Dermis microvascular lymphatic vessel endothelial cell (primary cell): ENCODE measurements around the gene ACSL1. TPM values are rescaled to one million over a fixed set of nuclear protein-coding genes. Genes with fewer than 3 reads are reported as not detected.

Source experiments
- DNase-seq, 2 donors: peaks; one replicate each; pipeline versions ENCODE4 v3.0.0 to v3.0.0-alpha.2; 2010; ENCODE audit warnings: low read depth in 2 of 2
- total RNA-seq: library from RNA; depleted of rRNA; stranded (reverse); fragments of >200 nt; gene quantifications from 2 replicates; pipeline ENCODE4 v1.2.1, GENCODE V29; 2014

The ACSL1 gene, protein sequence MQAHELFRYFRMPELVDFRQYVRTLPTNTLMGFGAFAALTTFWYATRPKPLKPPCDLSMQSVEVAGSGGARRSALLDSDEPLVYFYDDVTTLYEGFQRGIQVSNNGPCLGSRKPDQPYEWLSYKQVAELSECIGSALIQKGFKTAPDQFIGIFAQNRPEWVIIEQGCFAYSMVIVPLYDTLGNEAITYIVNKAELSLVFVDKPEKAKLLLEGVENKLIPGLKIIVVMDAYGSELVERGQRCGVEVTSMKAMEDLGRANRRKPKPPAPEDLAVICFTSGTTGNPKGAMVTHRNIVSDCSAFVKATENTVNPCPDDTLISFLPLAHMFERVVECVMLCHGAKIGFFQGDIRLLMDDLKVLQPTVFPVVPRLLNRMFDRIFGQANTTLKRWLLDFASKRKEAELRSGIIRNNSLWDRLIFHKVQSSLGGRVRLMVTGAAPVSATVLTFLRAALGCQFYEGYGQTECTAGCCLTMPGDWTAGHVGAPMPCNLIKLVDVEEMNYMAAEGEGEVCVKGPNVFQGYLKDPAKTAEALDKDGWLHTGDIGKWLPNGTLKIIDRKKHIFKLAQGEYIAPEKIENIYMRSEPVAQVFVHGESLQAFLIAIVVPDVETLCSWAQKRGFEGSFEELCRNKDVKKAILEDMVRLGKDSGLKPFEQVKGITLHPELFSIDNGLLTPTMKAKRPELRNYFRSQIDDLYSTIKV
- total RNA-seq, result 4.6 and 9.4 TPM in 2 replicates

DNA sequence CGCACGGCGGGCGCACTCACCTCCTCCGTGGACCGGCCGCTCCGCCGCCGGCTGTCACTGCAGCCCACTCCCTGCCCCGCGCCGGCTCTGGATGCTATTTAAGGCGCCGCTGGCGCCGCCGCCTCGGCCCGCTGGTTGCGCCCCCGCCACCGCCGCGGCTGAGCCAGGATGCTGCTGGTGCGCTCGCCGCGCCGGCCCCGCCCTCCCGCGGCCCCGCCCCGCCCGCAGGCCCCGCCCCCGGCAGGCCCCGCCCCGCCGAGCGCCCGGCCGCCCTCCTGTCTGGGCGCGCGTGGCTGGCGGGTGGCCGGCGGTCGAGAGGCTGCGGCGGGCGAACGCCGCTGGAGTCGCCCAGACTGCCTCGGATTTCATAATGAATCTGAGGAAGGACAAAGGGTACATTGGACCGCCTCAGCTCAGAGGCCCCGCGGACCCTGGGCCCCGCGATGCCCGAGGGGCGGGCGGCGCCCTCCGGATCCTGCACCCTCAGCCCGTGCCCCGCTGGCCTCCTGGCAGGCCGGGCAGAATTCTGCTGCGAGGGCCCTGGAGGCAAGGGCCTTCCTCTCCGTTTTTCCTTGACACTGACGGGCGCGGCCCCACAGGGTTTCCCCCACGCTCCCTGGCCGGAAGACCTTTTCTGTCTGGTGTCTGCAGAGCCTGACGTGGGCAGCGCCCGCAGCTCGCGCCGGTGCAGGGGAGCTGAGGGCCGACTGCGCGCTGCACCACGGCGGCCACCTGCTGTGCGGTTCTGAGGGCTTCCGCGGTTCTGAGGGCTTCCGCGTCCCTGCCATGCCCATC is at the start of gene ACSL1:
ACSL1 (minus strand) TSS at position 73 of the 795 bp plus-strand sequence. CDS start 22,454 bp downstream, outside the sequence.
- DNase-seq, result peak in 1 of 2 donors; percentile 72

DNA sequence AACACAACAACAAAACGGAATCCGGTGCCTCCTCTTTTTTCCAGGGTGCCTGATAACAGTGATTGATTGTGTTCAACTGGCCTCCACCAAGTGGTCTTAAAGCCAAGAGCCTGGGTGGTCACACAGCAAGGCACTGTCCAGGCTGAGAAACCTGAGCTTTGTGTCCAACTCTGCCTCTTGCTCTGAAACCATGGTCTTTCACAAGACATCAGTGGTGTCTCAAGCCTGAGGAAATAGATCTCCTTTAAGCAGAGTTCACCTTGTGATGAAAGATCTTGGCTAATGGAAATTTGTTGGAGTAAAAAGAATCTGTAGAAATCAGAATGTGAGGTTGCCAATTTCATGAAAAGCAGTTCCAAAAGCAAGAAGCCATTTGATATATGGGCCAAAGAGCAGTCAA is 47.3 kb upstream of the ACSL1 start:
- no peak for DNase-seq

DNA sequence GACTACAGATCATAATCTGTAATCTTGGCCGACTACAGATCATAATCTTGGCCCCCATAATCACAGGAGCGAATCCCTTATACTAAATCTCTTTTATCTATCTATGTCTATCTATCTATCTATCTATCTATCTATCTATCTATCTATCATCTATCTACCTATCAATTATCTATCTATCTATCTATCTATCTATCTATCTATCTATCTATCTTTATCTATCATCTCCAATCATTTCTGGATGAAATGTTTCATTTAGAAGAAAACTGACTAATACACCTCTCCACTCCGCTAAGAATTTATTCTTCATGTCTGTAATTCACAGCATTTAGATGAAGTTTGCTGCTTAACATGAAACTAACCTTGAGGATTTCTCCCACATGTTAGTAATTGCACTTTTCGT is 45.0 kb upstream of the ACSL1 start:
- no peak for DNase-seq

DNA sequence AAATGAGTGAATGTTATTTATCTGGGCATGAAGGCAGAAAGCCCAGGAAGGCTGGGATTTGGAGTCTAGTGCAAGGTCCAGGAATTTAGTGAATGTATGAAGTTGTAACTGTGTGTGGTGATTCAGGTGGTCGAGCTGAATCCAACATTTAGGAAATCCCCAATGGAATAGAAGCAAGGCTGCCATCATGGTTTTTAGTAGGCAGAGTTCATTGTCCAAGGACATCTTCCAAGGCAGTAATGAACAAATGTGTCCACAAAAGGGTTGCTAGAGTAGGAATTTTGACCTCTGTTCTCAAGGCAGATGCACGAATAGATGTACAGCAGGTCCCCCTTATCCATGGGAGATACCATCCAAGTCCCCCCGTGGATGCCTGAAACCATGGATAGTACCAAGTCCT is 42.9 kb upstream of the ACSL1 start:
- no peak for DNase-seq

DNA sequence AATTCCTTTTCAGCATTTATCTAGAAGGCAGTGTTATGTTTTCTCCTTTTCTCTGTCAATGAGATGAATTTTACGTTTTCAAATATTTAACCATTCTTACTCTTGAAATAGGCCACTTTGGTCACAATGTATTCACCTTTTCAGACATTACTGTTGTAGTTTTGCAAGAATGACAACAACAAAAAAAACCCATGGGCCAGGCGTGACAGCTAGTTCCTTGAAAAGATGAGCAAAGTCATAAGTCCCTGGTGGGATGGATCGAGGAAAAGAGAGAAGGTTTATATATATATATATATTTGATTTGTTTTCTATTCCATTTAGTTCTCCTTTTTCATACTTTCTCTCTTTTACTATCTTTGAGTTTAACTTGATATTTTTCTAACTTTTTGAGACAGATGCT is 38.1 kb upstream of the ACSL1 start:
- DNase-seq, result no peak

DNA sequence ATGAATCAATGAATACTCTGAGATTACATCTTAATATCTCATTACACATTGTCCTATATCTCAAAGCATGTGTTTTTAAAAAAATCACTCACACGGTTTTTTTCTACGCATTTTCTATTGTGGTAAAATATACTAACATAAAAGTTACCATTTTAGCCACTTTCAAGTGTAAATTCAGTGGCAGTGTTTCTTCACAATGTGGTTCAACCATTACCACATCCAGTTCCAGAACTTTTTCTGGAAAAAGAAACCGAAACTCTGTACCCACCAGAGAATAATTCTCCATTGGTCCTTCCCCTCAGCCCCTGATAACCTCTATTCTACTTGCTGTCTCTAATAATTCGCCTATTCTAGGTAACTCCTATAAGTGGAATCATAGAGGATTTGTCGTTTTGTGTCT is 35.3 kb upstream of the ACSL1 start:
- no peak for DNase-seq

DNA sequence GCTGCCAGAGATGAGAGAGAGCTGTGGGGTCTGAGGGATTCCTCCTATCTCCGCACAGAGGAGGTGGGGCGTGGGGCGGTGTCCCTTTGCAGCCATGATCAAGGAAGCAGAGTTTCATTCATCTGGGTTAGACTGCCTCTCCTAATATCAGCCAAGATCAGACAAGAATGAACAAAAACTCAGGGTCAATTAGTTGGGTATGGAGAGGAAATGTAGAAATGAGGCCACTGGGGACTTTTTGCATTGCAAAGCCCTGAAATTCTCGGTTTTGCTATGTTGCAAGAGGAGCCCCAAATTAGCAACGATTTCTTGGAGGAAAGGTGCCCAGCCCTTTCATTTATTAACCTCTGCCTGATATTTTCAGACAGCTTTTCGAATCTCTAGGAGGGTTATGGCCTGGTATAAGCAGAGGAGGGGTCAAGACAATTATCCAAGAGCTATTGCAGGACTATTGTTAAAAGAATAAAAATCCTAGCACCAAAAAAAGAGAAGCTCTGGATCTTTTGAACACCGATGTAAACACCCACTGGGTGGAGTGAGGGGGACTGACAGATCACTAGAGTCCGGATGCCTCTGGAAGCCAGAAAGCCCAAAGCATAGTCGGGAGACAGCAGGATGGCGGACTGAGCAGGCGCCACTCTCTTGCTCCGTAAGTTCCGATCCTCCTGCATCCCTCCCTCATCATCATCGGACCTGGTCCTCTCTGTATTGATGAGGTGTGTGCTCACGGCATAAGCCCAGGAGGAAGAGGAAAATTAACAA is 34.4 kb upstream of the ACSL1 start:
- DNase-seq, result no peak

DNA sequence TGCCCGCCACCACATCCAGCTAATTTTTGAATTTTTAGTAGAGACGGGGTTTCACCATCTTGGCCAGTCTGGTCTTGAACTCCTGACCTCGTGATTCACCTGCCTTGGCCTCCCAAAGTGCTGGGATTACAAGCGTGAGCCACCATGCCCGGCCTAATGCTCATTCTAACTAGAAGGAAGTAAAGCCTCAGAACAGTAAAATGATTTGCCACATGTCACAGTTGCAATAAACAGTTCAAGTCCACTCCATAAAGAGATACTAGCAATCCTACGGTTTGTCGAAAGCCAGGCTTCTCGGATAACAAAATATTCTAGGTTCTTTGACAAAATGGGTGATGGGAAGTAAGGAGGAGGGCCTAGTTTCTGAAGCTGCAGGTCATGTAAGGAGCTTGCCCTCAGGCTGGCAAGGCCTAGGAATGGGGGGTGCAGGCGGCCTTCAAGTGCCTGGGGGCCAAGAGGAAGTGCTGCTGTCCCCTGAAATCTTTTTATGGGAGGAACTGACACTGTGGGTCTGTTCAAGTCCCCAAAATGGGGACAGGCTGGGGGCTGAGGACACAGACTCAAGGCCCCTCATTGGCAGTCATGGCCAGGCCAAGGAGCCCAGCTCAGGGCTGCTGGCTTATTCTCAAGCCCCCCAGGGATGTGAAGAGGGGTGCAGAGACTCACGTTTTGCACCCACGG is 31.8 kb upstream of the ACSL1 start:
- DNase-seq, result no peak

DNA sequence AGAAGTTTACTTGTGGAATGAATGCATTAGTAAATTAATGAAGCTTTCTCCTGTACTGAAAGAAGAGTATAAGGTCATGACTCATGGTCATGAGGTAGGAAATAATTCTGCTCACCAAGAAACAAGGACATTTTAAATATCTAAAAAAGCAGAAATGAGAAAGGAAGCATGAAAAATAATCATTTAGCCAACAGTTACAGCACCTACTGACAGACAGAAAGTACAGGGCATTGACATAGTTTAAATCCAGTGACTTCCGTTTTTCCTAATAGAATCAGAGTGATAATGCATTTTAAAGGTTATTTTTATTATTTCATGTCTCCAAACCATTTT is 30.5 kb upstream of the ACSL1 start:
- DNase-seq, result no peak

DNA sequence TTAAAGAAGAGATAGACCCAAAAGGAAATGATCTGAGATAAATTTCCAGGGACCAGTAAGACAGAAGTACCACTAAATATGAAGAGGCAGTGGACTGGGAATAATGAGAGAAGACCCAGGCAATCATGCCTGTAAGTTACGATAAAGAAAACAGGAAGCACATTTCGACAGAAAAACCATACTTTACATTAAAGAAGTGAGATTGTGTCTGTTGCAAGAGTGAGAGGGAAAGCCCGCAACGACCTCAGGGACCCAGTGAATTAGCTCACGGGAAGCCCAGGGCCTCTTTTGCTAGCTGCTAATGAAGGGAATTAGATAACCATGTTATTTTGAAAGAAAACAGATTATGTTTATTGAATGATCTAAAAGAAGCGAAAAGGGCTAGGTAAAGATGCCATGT is 28.9 kb upstream of the ACSL1 start:
- no peak for DNase-seq

DNA sequence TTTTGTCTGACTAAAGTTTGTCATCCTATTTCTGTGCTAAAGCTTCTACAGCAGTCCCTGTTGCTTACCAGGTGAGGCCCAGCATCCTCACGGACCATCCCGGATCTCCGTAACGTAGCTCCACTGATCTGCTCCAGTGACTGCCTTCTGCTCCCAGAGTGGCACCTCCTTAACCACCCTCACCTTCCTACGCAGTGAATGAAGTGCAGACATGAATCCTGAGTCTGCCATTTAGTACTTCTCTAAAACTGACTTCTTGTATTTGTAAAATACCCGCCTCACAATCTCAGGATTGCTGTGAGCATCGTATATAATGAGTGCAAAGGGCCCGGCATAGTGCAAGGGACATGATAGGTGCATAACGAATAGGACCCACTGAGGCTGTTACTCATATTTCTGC is 27.7 kb upstream of the ACSL1 start:
- no peak for DNase-seq

DNA sequence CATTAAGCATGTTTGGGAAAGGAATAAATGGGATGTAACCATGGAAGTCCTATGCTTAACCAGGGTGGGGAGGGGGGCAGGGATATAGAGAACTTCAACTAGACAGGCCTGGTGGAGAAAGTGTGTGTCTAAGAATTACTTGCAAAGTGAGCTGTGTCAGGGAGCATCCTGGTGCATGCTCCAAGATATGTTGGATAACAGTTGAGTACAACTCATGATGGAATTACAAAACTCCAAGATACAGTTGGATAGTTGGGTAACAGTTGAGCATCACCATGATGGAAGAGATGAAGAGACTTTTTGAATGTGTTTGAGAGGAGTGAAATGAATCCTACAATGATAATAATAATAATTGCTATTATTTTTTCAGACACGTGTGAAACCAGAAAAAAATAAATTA is 26.1 kb upstream of the ACSL1 start:
- DNase-seq, result no peak

DNA sequence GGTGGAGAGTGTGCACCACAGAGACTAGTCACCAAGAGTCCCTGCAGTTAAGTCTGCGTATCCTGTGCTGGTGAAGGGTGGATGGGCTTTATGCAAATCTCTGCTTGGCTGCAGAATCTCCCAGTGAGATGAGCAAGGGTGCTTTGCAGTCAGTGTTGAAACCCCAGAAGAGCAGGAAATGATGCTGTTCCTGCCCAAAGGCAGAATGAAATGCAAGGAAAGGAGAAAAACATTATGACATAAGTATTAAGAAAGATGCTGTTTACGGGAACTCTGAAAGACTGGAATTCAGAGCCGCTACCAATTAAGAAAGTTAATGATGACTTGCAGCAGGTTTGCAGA is 25.4 kb upstream of the ACSL1 start:
- DNase-seq, result no peak

DNA sequence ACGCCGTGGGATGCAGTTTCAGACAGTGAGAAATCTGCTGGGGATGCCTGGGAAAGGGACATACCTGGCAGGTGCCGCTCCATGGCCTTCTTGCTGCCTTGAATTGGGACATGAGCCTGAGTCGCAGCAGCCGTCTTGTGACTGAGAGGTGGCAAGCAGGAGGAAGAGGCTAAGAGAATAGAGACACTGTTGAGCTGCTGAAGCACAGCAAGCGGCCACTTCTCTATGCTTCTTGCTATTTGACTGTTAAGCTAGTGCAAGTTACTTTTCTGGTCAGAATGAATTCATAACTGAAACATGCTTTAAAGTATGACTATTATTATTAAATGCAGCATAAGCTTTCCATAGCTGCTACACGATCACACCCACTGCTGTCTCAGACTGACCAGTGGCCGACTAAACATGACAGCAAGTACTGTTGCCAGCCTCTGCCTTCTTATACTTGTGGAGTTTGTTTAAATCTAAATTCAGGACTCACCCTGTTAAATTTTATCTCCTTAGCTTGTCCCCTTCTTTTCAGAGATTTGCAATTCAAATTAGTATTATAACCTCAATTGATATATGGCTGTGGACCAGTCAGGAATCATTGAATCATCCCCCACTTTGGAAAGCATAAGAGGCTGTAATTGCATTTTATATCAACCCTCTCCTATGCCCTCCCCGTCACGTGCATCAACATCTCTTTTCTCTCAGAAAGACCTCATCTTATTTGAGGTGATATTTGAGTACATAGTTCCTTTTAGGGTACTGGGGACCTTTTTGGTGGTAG is 24.8 kb upstream of the ACSL1 start:
- no peak for DNase-seq

DNA sequence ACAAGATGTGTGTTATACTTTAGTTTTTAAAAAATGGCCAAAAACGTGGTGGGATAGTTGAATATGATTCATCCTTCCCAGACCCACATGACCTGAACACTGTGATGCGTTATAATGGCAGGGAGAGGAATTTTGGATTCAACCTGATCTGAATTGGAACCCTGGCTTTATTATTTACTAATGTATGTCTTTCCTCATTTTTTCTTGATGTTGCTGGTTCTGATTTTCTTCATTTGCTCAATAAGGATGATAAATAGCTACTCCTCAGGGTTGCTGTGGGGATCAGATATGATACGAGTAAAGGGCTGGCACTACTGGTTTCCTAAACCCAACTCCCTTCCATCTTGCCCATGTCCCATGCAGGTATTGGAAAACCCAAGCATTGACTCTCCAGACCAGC is 24.2 kb upstream of the ACSL1 start:
- DNase-seq, result no peak

DNA sequence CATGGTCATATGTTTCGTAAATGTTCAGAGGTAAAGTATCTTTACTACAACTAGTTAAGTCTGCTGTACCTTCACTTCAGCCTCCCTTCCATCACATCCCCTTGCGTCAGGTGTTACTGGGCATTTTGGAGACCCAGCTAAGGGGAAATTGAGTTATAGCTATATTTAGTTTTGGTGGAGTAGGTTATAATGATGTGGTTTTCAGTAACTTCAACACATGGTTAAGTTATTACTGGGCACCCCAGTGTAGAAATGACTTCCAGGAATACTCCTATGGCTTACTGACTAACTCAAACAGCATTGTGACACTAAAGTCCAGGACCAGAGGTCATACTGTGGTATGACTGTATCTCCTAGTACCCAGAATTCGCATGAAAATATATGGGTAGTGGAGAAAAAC is 23.4 kb upstream of the ACSL1 start:
- DNase-seq, result no peak

DNA sequence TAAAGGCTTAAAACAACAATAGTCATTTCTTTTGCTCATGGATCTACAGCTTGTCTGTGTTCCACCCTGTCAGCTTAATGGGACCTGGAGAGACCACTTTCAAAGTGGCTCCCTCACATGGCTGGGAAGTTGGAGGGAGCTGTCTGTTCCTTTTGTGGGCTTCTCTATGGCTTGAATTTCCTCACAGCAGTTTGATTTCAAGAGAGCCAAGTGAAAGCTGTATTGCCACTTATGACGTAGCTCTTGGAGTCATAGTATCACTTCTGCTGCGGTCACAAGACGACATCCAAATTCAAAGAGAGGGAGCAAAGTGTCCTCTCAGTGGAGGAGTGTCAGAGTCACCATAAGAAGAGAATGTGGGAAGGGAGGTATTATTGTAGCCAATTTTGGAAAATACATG is 22.7 kb upstream of the ACSL1 start:
- DNase-seq, result no peak

DNA sequence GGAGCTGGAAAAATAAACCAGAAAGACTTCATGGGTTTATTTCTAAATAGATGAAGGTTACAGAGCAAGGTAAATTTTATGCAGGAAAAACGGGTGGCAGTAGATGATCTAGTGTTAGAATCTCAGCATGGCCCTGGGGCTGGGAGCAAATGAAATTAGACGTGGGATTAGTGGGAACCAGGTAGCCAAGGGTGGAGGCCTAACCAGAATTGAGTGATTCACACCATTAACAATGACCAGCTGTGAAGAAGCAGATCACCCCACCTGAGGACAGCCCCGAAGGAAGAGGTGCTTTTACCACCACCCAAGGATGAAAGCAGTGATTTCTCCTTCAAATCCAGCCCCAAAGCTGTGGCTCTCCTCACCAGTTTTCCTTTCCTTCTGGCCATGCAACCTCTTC is 20.8 kb upstream of the ACSL1 start:
- DNase-seq, result no peak

DNA sequence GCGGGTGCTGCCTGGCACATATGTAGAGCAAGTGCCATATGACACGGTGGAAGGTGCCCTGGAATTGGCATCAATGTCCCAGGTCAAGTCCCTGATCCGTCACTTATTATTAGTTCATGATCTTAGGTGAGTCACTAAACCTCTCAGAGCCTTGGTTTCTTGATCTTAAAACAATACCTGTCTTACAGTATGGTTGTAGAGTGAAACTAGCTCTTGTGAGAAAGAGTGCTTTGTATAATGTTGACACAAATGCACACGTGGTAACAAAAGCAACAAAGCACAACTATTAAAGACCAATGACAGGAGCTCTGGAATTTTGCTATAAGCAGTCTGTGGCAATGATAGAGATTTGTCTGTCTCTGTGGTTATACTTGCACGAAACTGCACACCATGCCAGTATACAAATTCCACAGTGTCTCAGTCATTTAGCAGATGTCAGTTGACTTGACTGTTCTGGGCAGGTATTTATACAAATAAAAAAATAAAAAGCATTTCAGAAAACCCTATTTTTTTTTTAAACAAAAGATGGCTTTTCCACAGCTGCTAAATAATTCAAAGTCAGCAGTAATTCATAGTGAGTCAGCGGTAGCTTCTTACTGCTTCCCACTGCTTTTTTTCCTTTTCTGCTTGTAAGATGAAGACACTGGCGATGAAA is 19.7 kb upstream of the ACSL1 start:
- no peak for DNase-seq

DNA sequence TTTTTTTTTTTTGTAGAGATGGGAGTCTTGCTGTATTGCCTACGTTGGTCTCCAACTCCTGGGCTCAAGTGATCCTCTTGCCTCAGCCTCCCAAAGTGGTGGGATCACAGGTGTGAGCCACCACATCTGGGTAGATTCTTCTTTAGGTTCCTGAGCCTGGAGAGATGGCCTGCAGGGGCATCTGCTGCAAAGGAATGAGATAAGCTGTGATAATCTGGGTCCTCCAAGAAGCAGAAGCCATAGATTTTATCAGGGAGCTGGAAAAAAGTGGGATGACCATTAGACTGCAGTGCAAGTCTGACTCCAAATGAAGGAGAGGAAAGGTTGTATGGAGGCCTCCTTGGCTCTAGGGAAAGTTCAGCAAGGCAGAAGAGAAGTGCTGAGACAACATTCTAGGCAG is 19.0 kb upstream of the ACSL1 start:
- DNase-seq, result no peak
